ENCODE data around the gene SDHAF2.

SDHAF2 gene

GRCh38 chr11:61404103-61404502, 25.8 kb upstream of the SDHAF2 start:
- Histone ChIP-seq H2AFZ (ENCODE audit: low read length) (no peak overlapping the region), H4K20me1 (ENCODE audit: insufficient read depth, low read length) (no peaks in the 10 kb centered on the region), H3K27me3 (replicated peaks; ENCODE audit: insufficient read depth, low read length) (no peaks in the 10 kb centered on the region), H3K4me3 (ENCODE audit: low read length) (no peak overlapping the region), H3K27ac (ENCODE audit: low read length) (no peak overlapping the region), H3K9me2 (replicated peaks; ENCODE audit: insufficient read depth, low read length) (no peaks in the 10 kb centered on the region), H3K4me2 (ENCODE audit: low read depth, low read length) (no peak overlapping the region), H3K36me3 (replicated peaks; ENCODE audit: insufficient read depth, low read length) (peaks cover 19% of the 10 kb centered on the region), H3K4me1 (ENCODE audit: low read length) (no peaks in the 10 kb centered on the region), H3K9me3 (replicated peaks; ENCODE audit: insufficient read depth, low read length) (no peaks in the 10 kb centered on the region), H3K79me2 (ENCODE audit: low read length) (peaks cover 15% of the 10 kb centered on the region), H3K9ac (ENCODE audit: low read length) (no peak overlapping the region), H3F3A (ENCODE audit: insufficient read depth, low read length) (peaks cover 7% of the 10 kb centered on the region; the same call in 1 of the 2 replicates)
- no peak for DNase-seq
- TF ChIP-seq CTCF (IDR thresholded peaks at IDR 0.05; ENCODE audit: low read length) (no peak), EZH2 (optimal IDR thresholded peaks at IDR 0.05; ENCODE audit: low read depth, low read length) (no peak), EZH2phosphoT487 (IDR thresholded peaks at IDR 0.05; ENCODE audit: low read length) (no peak)

GRCh38 chr11:61404641-61405040, 25.3 kb upstream of the SDHAF2 start:
- H3K79me2 ChIP-seq (ENCODE audit: low read length), result peaks cover 17% of the 10 kb centered on the region
- peaks cover 7% of the 10 kb centered on the region; the same call in 1 of the 2 replicates for H3F3A ChIP-seq (ENCODE audit: insufficient read depth, low read length)
- no peak for TF ChIP-seq EZH2phosphoT487 (IDR thresholded peaks at IDR 0.05; ENCODE audit: low read length)
- TF ChIP-seq CTCF (IDR thresholded peaks at IDR 0.05; ENCODE audit: low read length), result no peak
- TF ChIP-seq EZH2 (optimal IDR thresholded peaks at IDR 0.05; ENCODE audit: low read depth, low read length), result no peak
- H3K27me3 ChIP-seq (replicated peaks; ENCODE audit: insufficient read depth, low read length), result no peaks in the 10 kb centered on the region
- H3K9ac ChIP-seq (ENCODE audit: low read length), result no peak overlapping the region
- no peaks in the 10 kb centered on the region for H3K4me1 ChIP-seq (ENCODE audit: low read length)
- no peak overlapping the region for H3K4me2 ChIP-seq (ENCODE audit: low read depth, low read length)
- no peak overlapping the region for H2AFZ ChIP-seq (ENCODE audit: low read length)
- no peak overlapping the region for H3K4me3 ChIP-seq (ENCODE audit: low read length)
- no peaks in the 10 kb centered on the region for H4K20me1 ChIP-seq (ENCODE audit: insufficient read depth, low read length)
- H3K9me3 ChIP-seq (replicated peaks; ENCODE audit: insufficient read depth, low read length), result no peaks in the 10 kb centered on the region
- H3K27ac ChIP-seq (ENCODE audit: low read length), result no peak overlapping the region
- DNase-seq, result no peak
- peaks cover 19% of the 10 kb centered on the region for H3K36me3 ChIP-seq (replicated peaks; ENCODE audit: insufficient read depth, low read length)
- no peaks in the 10 kb centered on the region for H3K9me2 ChIP-seq (replicated peaks; ENCODE audit: insufficient read depth, low read length)

- Histone ChIP-seq H3K36me3 (replicated peaks; ENCODE audit: insufficient read depth, low read length) (peaks cover 19% of the 10 kb centered on the region), H3F3A (ENCODE audit: insufficient read depth, low read length) (0 out of 2 replicates have a peak, but pooled peaks cover under 1% of the 10 kb centered on the region), H2AFZ (ENCODE audit: low read length) (no peak overlapping the region), H3K9me3 (replicated peaks; ENCODE audit: insufficient read depth, low read length) (no peaks in the 10 kb centered on the region), H3K4me3 (ENCODE audit: low read length) (no peak overlapping the region), H3K27ac (ENCODE audit: low read length) (no peak overlapping the region), H3K9ac (ENCODE audit: low read length) (no peak overlapping the region), H3K79me2 (ENCODE audit: low read length) (peaks cover 27% of the 10 kb centered on the region), H3K4me1 (ENCODE audit: low read length) (no peaks in the 10 kb centered on the region), H3K27me3 (replicated peaks; ENCODE audit: insufficient read depth, low read length) (no peaks in the 10 kb centered on the region), H4K20me1 (ENCODE audit: insufficient read depth, low read length) (no peaks in the 10 kb centered on the region), H3K4me2 (ENCODE audit: low read depth, low read length) (no peak overlapping the region), H3K9me2 (replicated peaks; ENCODE audit: insufficient read depth, low read length) (no peaks in the 10 kb centered on the region)
- DNase-seq, result no peak
- TF ChIP-seq EZH2 (optimal IDR thresholded peaks at IDR 0.05; ENCODE audit: low read depth, low read length) (no peak), CTCF (IDR thresholded peaks at IDR 0.05; ENCODE audit: low read length) (no peak), EZH2phosphoT487 (IDR thresholded peaks at IDR 0.05; ENCODE audit: low read length) (no peak)
These were observed 23.9 kb upstream of the SDHAF2 start for GRCh38 chr11:61406067-61406466.
